HS-5 (cell line): ENCODE data around the gene PKIG.

Experiments
- DNase-seq: peaks from one replicate; pipeline ENCODE4 v3.0.0-alpha.2; 2012; ENCODE audit warnings: low read depth

PKIG gene

DNA sequence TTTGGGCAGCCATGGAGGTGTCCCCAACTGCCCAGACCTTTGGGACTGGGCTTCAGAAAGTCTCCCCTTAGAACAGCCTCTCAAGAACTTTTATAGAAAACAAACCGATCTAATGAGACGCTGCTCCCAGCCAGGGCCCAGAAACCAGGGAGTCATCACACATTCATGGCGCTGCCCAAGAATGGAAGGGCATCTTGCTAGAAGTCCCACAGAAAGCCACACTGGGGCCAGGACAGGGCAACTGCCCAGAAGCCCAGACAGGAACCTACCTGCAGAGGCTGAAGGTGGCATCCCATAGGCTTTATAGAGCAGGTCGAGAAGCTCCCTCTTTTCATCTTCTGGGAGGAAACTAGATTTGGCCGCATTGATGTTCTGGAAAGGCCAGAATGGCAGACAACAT, 37.7 kb downstream of the PKIG start:
- no peak for DNase-seq

GRCh38 chr20:44621325-44621724, 38.9 kb downstream of the PKIG start:
- no peak for DNase-seq

- DNase-seq = no peak
Measured at GRCh38 chr20:44621939-44622338, 39.6 kb downstream of the PKIG start.

GRCh38 chr20:44622501-44623270, 40.3 kb downstream of the PKIG start:
- no peak for DNase-seq

DNA sequence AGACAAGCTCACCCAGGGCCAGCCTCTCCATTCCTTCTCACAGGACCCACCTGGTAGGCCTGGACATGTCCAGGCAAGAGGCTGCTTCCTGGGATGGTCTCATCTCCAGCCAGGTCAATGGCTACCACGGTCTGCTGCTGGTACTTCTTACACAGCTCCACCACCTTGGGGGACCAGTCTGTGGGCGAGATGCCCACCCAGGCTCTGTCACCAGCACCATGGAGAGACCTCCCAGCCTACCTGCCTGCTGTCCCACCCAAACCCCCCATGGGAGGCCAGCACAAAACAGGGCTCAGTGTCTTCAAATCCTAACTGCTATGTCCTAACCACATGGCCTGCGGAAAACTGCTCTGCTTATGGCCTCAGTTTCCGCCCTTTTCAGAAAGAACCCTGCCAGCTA, 41.8 kb downstream of the PKIG start:
- no peak for DNase-seq

DNA sequence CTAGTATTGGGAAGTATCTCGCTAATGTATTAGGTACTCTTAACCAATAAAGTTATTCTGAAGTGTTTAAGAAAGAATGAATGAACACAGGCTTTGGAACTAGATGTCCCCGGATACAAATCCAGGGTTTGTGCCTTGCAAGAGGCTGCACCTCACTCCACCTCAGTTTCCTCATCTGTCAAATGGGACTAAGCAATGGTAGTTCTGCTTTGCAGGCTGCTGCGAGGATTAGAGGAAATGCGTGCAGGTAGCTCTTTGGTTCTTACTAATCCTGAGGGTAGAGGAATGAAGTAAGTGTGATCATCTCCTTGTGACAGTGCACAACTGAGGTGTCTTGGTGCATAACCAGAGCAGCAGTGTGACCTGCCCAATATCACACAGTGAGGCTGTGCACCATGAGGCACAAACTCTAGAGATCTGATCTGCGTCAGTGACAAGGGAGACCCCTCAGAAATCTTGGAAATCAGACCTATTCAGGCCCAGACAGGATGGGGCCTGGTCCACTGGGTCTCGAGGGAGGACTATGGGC, 42.4 kb downstream of the PKIG start:
- DNase-seq = no peak

GRCh38 chr20:44625361-44625760, 43.0 kb downstream of the PKIG start:
- no peak for DNase-seq

DNA sequence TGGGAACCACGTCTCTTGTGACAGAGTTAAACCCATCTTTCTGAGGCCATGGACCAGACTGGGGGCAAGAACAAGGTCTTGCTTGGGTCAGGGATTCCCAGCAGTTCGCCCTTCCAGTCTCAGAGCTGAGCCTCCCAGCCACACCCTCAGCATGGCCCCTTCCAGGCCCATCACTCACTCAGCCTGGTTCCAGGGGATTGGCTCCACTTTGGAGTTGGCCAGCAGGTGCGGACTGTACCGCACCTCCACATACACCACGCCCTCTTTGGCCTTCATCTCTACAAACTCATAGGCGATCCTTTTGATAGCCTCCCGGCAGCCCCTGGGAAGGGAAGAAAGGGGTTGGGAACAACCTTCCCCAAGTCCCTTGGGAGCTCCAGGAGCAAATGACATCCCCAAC, 43.9 kb downstream of the PKIG start:
- no peak for DNase-seq

DNA sequence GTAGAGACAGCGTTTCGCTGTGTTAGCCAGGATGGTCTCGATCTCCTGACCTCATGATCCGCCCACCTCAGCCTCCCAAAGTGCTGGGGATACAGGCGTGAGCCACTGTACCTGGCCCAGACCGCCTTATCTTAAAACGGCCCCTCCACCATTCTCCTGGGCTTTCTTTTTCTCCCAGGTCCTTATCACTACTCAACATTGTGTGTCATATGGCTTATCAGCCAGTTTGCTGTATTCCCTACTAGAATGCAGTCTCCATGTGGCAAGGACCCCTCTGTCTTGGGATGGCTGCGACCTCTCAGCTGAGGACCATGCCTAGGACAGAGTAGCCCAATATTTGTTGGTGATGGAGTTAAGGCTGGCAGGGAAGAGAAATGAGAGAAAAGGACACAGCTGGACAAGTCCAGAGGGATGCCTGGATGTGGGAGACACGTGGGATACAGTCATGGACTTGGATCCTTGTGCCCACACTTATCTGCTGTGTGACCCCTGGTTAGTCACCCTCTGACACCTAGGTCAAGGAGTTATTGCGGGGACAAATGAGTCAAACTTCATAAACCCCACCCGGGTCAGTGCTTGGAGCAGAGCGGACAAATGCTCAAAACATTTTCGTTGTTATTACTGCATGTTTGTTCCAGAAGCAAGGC, 45.1 kb downstream of the PKIG start:
- DNase-seq = no peak

DNA sequence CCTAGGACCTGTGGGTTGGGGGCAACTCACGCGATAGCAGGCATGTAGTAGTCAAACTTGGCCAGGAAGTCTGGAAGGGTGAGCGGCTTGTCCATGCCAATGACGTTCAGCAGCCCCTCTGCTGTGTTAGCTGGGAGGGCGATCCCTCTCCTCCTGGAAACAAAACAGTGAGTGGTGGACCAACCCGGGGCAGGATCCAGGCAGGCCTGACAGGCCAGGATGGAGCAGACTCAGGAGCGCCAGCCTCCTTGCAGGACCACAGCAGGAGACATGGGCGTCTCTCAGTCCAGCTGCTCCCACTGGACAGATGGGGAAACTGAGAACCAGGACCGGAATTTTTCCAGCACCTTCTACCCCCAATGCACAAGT, 46.6 kb downstream of the PKIG start:
- no peak for DNase-seq

- no peak for DNase-seq
Measured at GRCh38 chr20:44629542-44629941, 47.2 kb downstream of the PKIG start.

GRCh38 chr20:44630297-44630696, 47.9 kb downstream of the PKIG start:
- no peak for DNase-seq

- no peak for DNase-seq
Measured at GRCh38 chr20:44632103-44632752, 49.8 kb downstream of the PKIG start.

DNA sequence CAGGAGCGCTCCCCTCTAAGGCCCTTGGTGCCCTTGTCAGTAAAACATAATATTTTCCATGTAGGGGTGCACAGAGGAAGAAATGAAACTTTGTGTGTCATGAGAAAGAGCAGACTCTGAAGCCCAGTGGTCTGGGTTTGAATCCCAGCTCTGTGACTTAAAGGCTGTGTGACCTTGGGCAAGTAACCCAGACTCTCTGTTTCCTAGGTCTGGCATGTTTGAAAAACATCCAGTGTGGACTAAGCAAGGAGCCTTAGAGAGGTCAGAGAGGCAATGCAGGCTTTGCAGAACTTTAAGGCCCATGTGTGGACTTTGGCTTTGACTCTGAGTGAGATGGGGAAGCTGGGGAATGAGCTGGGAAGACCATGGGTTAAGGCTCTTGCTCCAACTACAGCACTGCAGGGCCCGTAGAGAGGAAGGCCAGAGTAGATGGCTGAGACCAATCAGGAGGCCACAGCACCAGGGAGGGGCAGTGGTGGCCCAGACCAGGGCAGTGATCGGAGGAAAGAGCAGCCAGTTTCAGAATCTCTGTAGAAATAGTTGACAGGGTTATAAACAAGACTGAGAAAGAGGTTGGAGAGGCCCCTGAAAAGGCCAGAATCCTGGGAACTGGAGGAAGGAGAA, 50.9 kb downstream of the PKIG start:
- no peak for DNase-seq

GRCh38 chr20:44633872-44634600, 51.7 kb downstream of the PKIG start:
- DNase-seq = no peak

GRCh38 chr20:44635877-44636276, 53.5 kb downstream of the PKIG start:
- no peak for DNase-seq

DNA sequence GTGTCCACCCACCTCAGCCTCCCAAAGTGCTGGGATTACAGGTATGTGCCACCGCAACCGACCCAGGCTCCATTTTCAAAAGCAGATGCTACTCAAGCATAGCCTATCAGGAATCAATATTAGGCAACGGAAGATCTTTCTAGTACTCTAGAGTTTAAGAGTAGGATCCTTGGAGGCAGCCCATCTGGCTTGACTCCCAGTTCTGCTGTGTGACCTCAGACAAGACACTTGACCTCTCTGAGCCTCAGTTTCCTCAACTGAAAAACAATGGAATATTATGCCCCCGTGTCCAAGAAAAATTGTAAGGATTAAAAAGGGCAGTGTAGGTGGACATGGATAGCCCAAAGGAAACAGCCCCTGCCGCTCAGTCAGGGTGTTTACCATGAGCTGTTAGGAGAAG, 54.7 kb downstream of the PKIG start:
- DNase-seq = no peak

- DNase-seq = no peak
Measured at GRCh38 chr20:44637522-44638372, 55.4 kb downstream of the PKIG start.

GRCh38 chr20:44640522-44640921, 58.1 kb downstream of the PKIG start:
- DNase-seq = no peak

DNA sequence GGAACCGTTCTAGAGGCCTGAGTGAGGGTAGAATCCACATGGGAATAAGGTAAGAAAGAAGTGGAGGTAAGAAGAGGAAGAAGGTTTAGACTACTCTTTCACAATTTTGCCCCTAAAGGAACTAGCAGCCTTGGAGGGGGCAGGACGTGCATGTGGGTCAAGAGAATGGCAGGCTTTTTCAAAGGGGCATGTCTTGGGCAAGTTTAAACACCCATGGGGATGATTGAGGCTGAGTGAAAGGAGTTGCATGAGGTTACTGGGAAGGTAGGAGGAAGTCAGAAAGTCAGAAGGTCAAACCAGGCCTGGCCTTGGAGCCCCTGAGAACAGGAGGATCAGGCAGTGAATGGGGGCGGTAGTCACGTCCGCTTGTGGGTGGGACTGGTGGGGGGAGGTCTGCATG, 58.9 kb downstream of the PKIG start:
- DNase-seq = no peak
